Right lobe of liver (tissue), 4 donors: Measurements from ENCODE around the gene CENPH.

Source experiments
- CTCF ChIP-seq, 4 donors: fragments of 200-600 bp in 3 of 4; fragments of 450-650 bp in 1 of 4; IDR thresholded peaks; one replicate each; pipeline versions ENCODE4 v1.5.1 to v1.8.0; 2016 to 2022; ENCODE audit warnings: antibody characterized with exemption in 4 of 4, mild to moderate bottlenecking in 2 of 4
- POLR2A ChIP-seq: fragments of 450-650 bp; IDR thresholded peaks from one replicate; pipeline ENCODE4 v1.6.1; 2017; ENCODE audit warnings: antibody characterized with exemption, mild to moderate bottlenecking
- donor health status: DM: no; HTN: no; CAD: no.
- donor health status: DM: no; HTN: no; CAD: no.
- donor health status: DM: no; HTN: yes; CAD: no.

DNA sequence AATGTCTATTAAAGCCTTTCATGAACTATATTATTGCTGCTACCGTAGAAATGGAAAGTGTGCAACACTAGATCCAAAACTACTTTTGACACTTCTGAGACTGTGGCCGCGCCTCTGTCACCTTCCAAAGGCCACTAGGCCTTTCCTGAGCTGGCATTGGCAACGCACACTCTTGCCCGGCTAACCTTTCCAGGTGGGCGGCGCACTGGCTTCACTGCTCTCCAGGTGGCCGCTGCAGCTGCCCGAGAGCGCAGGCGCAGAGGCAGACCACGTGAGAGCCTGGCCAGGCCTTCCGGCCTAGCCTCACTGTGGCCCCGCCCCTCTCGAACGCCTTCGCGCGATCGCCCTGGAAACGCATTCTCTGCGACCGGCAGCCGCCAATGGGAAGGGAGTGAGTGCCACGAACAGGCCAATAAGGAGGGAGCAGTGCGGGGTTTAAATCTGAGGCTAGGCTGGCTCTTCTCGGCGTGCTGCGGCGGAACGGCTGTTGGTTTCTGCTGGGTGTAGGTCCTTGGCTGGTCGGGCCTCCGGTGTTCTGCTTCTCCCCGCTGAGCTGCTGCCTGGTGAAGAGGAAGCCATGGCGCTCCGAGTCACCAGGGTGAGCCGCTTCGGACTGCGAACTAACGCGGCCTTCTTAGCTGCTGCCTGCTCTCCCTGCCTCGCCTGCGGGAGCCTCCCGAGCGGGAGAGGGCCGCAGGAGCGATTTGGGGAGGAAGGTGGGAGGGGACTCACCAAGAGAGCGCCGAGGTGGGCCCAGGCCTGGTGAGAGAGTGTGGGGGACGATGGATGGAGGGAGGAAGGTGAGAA lies 22.5 kb upstream of the CENPH start, which contains the start of gene CCNB1:
- peak in 3 of 4 donors; percentile 21 to 29 (median 26) for TF ChIP-seq CTCF (IDR thresholded peaks at IDR 0.05)
- TF ChIP-seq POLR2A = no peak
